Measurements from ENCODE around the gene RCN2.
A peak's percentile ranks its signal among the peaks of the same experiment; 100 is the strongest.
"Not testable (repeated sequence)": the region's sequence is repeated elsewhere in the genome, so short reads cannot be mapped to it uniquely, and the experiment has no call there.

The RCN2 gene, protein sequence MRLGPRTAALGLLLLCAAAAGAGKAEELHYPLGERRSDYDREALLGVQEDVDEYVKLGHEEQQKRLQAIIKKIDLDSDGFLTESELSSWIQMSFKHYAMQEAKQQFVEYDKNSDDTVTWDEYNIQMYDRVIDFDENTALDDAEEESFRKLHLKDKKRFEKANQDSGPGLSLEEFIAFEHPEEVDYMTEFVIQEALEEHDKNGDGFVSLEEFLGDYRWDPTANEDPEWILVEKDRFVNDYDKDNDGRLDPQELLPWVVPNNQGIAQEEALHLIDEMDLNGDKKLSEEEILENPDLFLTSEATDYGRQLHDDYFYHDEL

GRCh38 chr15:76931397-76932134, at the start of gene RCN2:
TSS of gene RCN2 (plus strand) at chr15:76931749. CDS start at chr15:76931842, 93 bp downstream.
- peak; percentile 52 for DNase-seq

- no peak for DNase-seq
These were observed 46.3 kb upstream of the RCN2 start for GRCh38 chr15:76885212-76885611.

- DNase-seq = not testable (repeated sequence)
These were observed 44.0 kb upstream of the RCN2 start for GRCh38 chr15:76887280-76888141.

- DNase-seq = not testable (repeated sequence)
These were observed 38.7 kb upstream of the RCN2 start for GRCh38 chr15:76892836-76893235.

GRCh38 chr15:76894174-76894573, 37.4 kb upstream of the RCN2 start:
- no peak for DNase-seq

GRCh38 chr15:76898102-76898501, 33.4 kb upstream of the RCN2 start:
- DNase-seq = no peak

- DNase-seq = not testable (repeated sequence)
These were observed 32.2 kb upstream of the RCN2 start for GRCh38 chr15:76899176-76899930.

DNA sequence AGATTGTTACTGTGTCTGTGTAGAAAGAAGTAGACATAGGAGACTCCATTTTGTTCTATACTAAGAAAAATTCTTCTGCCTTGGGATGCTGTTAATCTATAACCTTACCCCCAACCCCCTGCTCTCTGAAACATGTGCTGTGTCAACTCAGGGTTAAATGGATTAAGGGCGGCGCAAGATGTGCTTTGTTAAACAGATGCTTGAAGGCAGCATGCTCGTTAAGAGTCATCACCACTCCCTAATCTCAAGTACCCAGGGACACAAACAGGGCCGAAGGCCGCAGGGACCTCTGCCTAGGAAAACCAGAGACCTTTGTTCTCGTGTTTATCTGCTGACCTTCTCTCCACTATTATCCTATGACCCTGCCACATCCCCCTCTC, 31.6 kb upstream of the RCN2 start:
- DNase-seq = not testable (repeated sequence)

GRCh38 chr15:76901965-76902364, 29.6 kb upstream of the RCN2 start:
- DNase-seq = no peak

- DNase-seq = peak; percentile 4
These were observed 28.3 kb upstream of the RCN2 start for GRCh38 chr15:76903251-76903681.

- DNase-seq = no peak
These were observed 27.0 kb upstream of the RCN2 start for GRCh38 chr15:76904461-76905012.

GRCh38 chr15:76905013-76905839, 26.3 kb upstream of the RCN2 start, which contains the start of gene SCAPER:
TSS of gene SCAPER (minus strand) at chr15:76905340. CDS start at chr15:76883817, 21,523 bp downstream.
- peak; percentile 63 for DNase-seq

GRCh38 chr15:76905855-76906254, 25.7 kb upstream of the RCN2 start:
- DNase-seq = no peak

DNA sequence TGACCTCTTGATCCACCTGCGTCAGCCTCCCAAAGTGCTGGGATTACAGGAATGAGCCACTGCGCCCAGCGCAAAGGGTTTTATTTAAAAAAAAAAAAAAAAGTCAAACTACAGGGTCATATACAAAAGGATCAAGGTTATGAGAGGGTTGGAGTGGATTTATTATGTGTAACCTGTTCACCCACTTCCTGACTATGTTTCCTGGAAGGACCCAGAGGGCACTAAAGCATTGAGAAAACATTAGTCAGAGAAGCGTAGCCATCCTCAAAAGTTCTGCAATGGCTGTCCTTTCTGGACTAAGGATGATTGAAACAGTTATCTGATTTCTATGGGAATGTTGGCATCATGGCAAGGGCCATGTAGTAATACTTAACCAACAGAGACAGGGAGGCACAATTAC, 19.1 kb upstream of the RCN2 start:
- DNase-seq = no peak

GRCh38 chr15:76913737-76914136, 17.8 kb upstream of the RCN2 start:
- no peak for DNase-seq

DNA sequence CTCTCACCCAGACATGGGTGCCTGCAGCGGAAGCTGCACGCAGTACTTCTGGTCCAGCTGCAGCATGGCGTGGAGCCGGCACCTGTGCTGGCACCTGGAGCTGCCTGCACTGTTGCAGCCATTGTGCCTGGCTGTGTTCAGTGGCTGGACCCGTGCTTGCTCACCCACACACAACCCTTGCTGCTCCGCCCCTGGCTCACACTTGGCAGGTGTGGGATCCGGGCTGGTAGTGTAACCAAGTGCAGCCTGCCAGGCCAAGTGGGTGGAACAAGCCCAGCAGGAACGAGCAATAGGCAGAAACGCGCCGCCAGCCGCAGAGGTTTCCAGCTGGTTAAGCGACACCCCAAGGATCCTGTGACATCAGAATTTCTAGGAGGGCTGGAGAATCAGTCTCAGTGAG, 15.2 kb upstream of the RCN2 start:
- no peak for DNase-seq

- DNase-seq = no peak
These were observed 3.3 kb upstream of the RCN2 start for GRCh38 chr15:76928201-76928600.

- no peak for DNase-seq
These were observed 2.4 kb upstream of the RCN2 start for GRCh38 chr15:76929011-76929760.

GRCh38 chr15:76930831-76931396, 635 bp upstream of the RCN2 start:
- no peak for DNase-seq

Measured in DMS153 (cell line).